Measurements from ENCODE around the gene HPCAL1. TPM values are rescaled to one million over a fixed set of nuclear protein-coding genes. Genes with fewer than 3 reads are reported as not detected.
"Not testable (repeated sequence)": the region's sequence is repeated elsewhere in the genome, so short reads cannot be mapped to it uniquely, and the experiment has no call there.

Gene HPCAL1
- total and polyA plus RNA-seq, 2 donors (not counting 1 experiment from before 2014, with no cell fraction given), result 60.3 to 65.1 TPM

DNA sequence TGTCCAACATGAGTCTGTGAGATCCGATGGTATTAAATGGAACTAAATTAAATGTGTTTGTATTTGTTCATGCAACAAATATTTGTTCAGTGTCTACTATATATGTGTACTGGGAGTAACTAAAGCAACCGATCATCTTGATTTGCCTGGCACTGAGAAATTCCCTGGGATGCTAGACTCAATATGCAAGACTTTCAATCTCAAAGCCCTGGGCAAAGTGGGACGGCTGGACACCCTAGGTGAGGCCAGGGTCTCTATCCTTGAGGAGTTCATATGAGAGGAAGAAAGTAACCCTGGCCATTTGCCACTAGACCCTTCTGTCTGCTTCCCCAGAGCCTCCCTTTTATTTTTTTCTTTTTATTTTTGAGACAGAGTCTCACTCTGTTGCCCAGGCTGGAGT lies 44.0 kb upstream of the HPCAL1 start:
- 100% methylated on average over 2 of the region's 3 CpGs for WGBS (ENCODE audit: insufficient coverage)
- POLR2A ChIA-PET, result no interaction called here
- no peak overlapping the region for H3K4me3 Mint-ChIP-seq
- Histone ChIP-seq H3K9ac (ENCODE audit: low read length) (no peak overlapping the region), H4K20me1 (ENCODE audit: control insufficient read depth, insufficient read depth, low read length, poor library complexity, severe bottlenecking) (no peaks in the 10 kb centered on the region), H3K79me2 (ENCODE audit: control insufficient read depth, insufficient read depth, low read length) (no peaks in the 10 kb centered on the region), H3K4me3 (ENCODE audit: control extremely low read depth in 1 of 5, extremely low read depth in 1 of 5, insufficient read depth in 1 of 5, low read depth in 2 of 5, low read length in 4 of 5) (no peak overlapping the region), H3K36me3 (replicated peaks in 1 of 2; ENCODE audit: control extremely low read depth in 1 of 2, control insufficient read depth in 1 of 2, extremely low read depth in 1 of 2, insufficient read depth in 2 of 2, low read length in 1 of 2) (no peaks in the 10 kb centered on the region), H3K27ac (ENCODE audit: low read length in 2 of 2) (no peak overlapping the region), H2AFZ (ENCODE audit: insufficient read depth, low read depth, low read length, poor library complexity, severe bottlenecking) (no peak overlapping the region), H3K4me1 (ENCODE audit: control insufficient read depth in 2 of 2, insufficient read depth in 2 of 2, low read length in 2 of 2) (no peaks in the 10 kb centered on the region), H3K9me3 (ENCODE audit: control extremely low read depth in 1 of 3, control insufficient read depth in 2 of 3, insufficient read depth in 1 of 3, low read length in 2 of 3) (no peaks in the 10 kb centered on the region), H3K27me3 (replicated peaks in 1 of 4; ENCODE audit: control extremely low read depth in 1 of 4, control insufficient read depth in 3 of 4, insufficient read depth in 4 of 4, low read length in 3 of 4) (peaks cover 0 to 11% (median 0%) of the 10 kb centered on the region in 4 experiments), H3K4me2 (replicated peaks; ENCODE audit: low read depth, low read length, poor library complexity, severe bottlenecking) (no peak overlapping the region)
- TF ChIP-seq, protein P1, sequence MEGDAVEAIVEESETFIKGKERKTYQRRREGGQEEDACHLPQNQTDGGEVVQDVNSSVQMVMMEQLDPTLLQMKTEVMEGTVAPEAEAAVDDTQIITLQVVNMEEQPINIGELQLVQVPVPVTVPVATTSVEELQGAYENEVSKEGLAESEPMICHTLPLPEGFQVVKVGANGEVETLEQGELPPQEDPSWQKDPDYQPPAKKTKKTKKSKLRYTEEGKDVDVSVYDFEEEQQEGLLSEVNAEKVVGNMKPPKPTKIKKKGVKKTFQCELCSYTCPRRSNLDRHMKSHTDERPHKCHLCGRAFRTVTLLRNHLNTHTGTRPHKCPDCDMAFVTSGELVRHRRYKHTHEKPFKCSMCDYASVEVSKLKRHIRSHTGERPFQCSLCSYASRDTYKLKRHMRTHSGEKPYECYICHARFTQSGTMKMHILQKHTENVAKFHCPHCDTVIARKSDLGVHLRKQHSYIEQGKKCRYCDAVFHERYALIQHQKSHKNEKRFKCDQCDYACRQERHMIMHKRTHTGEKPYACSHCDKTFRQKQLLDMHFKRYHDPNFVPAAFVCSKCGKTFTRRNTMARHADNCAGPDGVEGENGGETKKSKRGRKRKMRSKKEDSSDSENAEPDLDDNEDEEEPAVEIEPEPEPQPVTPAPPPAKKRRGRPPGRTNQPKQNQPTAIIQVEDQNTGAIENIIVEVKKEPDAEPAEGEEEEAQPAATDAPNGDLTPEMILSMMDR (IDR thresholded peaks at IDR 0.05), result no peak
- TF ChIP-seq EZH2 (IDR thresholded peaks at IDR 0.05; ENCODE audit: borderline replicate concordance, insufficient read depth, low read depth, low read length, poor library complexity, severe bottlenecking), result no peak
- no peaks in the 10 kb centered on the region for H3K4me1 Mint-ChIP-seq
- intact Hi-C loops (cut with micrococcal nuclease), result no loop called here
- H3K27ac Mint-ChIP-seq, result no peak overlapping the region
- H3K27me3 Mint-ChIP-seq, result peaks cover 14% of the 10 kb centered on the region
- ATAC-seq (ENCODE audit: low read depth), result no peak
- no peaks in the 10 kb centered on the region for H3K9me3 Mint-ChIP-seq (ENCODE audit: insufficient read depth)
- CTCF ChIA-PET, result no interaction called here
- DNase-seq, result no peak

DNA sequence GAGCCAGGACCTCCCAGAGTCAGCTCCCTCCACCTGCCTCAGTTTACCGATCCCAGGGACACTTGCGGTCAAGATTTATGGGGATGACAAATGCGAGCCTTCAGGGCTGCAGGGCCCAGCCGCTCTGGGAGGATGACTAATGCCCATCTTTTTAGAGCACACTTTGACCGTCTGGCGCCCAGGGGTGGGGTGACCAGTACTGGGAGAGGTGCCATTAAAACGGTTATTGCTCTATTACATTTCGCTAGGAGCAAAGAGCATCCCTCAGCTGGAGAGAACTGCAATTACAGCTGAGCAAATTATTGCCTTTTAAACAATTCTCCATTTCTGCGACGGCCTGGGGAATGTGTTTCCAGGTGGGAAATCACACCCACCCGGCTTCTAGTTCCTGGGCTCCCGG lies 42.6 kb upstream of the HPCAL1 start:
- no peaks in the 10 kb centered on the region for H3K79me2 ChIP-seq (ENCODE audit: control insufficient read depth, insufficient read depth, low read length)
- CTCF ChIA-PET, result no interaction called here
- no peaks in the 10 kb centered on the region for H3K4me1 ChIP-seq (ENCODE audit: control insufficient read depth in 2 of 2, insufficient read depth in 2 of 2, low read length in 2 of 2)
- no peak overlapping the region for H3K27ac Mint-ChIP-seq
- H3K27me3 ChIP-seq (replicated peaks in 1 of 4; ENCODE audit: control extremely low read depth in 1 of 4, control insufficient read depth in 3 of 4, insufficient read depth in 4 of 4, low read length in 3 of 4), result peaks cover 0 to 7% (median 0%) of the 10 kb centered on the region in 4 experiments
- ATAC-seq (ENCODE audit: low read depth), result no peak
- no peaks in the 10 kb centered on the region for H3K36me3 ChIP-seq (replicated peaks in 1 of 2; ENCODE audit: control extremely low read depth in 1 of 2, control insufficient read depth in 1 of 2, extremely low read depth in 1 of 2, insufficient read depth in 2 of 2, low read length in 1 of 2)
- no peaks in the 10 kb centered on the region for H3K4me1 Mint-ChIP-seq
- H3K27ac ChIP-seq (ENCODE audit: low read length in 2 of 2), result no peak overlapping the region
- intact Hi-C loops (cut with micrococcal nuclease), result no loop called here
- H3K9ac ChIP-seq (ENCODE audit: low read length), result no peak overlapping the region
- POLR2A ChIA-PET, result no interaction called here
- H2AFZ ChIP-seq (ENCODE audit: insufficient read depth, low read depth, low read length, poor library complexity, severe bottlenecking), result no peak overlapping the region
- 81% methylated on average over 8 of the region's 12 CpGs for WGBS (ENCODE audit: insufficient coverage)
- no peak for DNase-seq
- TF ChIP-seq, protein P1 (IDR thresholded peaks at IDR 0.05), result no peak
- TF ChIP-seq EZH2 (IDR thresholded peaks at IDR 0.05; ENCODE audit: borderline replicate concordance, insufficient read depth, low read depth, low read length, poor library complexity, severe bottlenecking), result no peak
- no peak overlapping the region for H3K4me3 ChIP-seq (ENCODE audit: control extremely low read depth in 1 of 5, extremely low read depth in 1 of 5, insufficient read depth in 1 of 5, low read depth in 2 of 5, low read length in 4 of 5)
- no peaks in the 10 kb centered on the region for H3K9me3 Mint-ChIP-seq (ENCODE audit: insufficient read depth)
- no peaks in the 10 kb centered on the region for H4K20me1 ChIP-seq (ENCODE audit: control insufficient read depth, insufficient read depth, low read length, poor library complexity, severe bottlenecking)
- H3K4me3 Mint-ChIP-seq, result no peak overlapping the region
- peaks cover 15% of the 10 kb centered on the region for H3K27me3 Mint-ChIP-seq
- no peaks in the 10 kb centered on the region for H3K9me3 ChIP-seq (ENCODE audit: control extremely low read depth in 1 of 3, control insufficient read depth in 2 of 3, insufficient read depth in 1 of 3, low read length in 2 of 3)
- H3K4me2 ChIP-seq (replicated peaks; ENCODE audit: low read depth, low read length, poor library complexity, severe bottlenecking), result no peak overlapping the region

DNA sequence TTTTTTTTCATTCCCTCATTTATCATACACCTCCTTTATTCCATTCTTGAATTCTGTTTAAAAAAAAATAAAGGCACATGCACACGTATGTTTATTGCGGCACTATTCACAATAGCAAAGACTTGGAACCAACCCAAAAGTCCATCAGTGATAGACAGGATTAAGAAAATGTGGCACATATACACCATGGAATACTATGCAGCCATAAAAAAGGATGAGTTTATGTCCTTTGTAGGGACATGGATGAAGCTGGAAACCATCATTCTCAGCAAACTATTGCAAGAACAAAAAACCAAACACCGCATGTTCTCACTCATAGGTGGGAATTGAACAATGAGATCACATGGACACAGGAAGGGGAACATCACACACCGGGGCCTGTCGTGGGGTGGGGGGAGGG lies 39.2 kb upstream of the HPCAL1 start:
- DNase-seq; intact Hi-C loops (cut with micrococcal nuclease): not testable (repeated sequence)

More for the DNA sequence above, 39.2 kb upstream of the HPCAL1 start:
- H3K4me1 ChIP-seq (ENCODE audit: control insufficient read depth in 2 of 2, insufficient read depth in 2 of 2, low read length in 2 of 2); H3K4me2 ChIP-seq (replicated peaks; ENCODE audit: low read depth, low read length, poor library complexity, severe bottlenecking); H3K27me3 Mint-ChIP-seq; H3K79me2 ChIP-seq (ENCODE audit: control insufficient read depth, insufficient read depth, low read length); POLR2A ChIA-PET; ATAC-seq (ENCODE audit: low read depth); CTCF ChIA-PET; H3K27ac ChIP-seq (ENCODE audit: low read length in 2 of 2); H2AFZ ChIP-seq (ENCODE audit: insufficient read depth, low read depth, low read length, poor library complexity, severe bottlenecking); H3K9ac ChIP-seq (ENCODE audit: low read length); H4K20me1 ChIP-seq (ENCODE audit: control insufficient read depth, insufficient read depth, low read length, poor library complexity, severe bottlenecking); H3K9me3 Mint-ChIP-seq (ENCODE audit: insufficient read depth); H3K27ac Mint-ChIP-seq; H3K4me1 Mint-ChIP-seq; H3K4me3 Mint-ChIP-seq; H3K4me3 ChIP-seq (ENCODE audit: control extremely low read depth in 1 of 5, extremely low read depth in 1 of 5, insufficient read depth in 1 of 5, low read depth in 2 of 5, low read length in 4 of 5); H3K27me3 ChIP-seq (replicated peaks in 1 of 4; ENCODE audit: control extremely low read depth in 1 of 4, control insufficient read depth in 3 of 4, insufficient read depth in 4 of 4, low read length in 3 of 4); H3K9me3 ChIP-seq (ENCODE audit: control extremely low read depth in 1 of 3, control insufficient read depth in 2 of 3, insufficient read depth in 1 of 3, low read length in 2 of 3); H3K36me3 ChIP-seq (replicated peaks in 1 of 2; ENCODE audit: control extremely low read depth in 1 of 2, control insufficient read depth in 1 of 2, extremely low read depth in 1 of 2, insufficient read depth in 2 of 2, low read length in 1 of 2): not testable (repeated sequence)
- WGBS (ENCODE audit: insufficient coverage), result no CpG with 5 or more reads among the region's 5 CpGs
